NCI-H146 treated with DMSO at 0.1 percent for 48 hours (cell line): Measurements from ENCODE around the gene PRPF8.
"Not testable (repeated sequence)": the region's sequence is repeated elsewhere in the genome, so short reads cannot be mapped to it uniquely, and the experiment has no call there.

Source experiments
- DNase-seq: peaks from one replicate; lab custom pipeline; 2025; ENCODE audit not compliant: unreplicated experiment; lab: John Stamatoyannopoulos, UW

Gene PRPF8

GRCh38 chr17:1684378-1685189, at the start of gene PRPF8:
Gene PRPF8, minus strand, starts transcription at chr17:1684867. Its CDS starts 296 bp downstream, at chr17:1684571.
- peak; percentile 96 for DNase-seq

DNA sequence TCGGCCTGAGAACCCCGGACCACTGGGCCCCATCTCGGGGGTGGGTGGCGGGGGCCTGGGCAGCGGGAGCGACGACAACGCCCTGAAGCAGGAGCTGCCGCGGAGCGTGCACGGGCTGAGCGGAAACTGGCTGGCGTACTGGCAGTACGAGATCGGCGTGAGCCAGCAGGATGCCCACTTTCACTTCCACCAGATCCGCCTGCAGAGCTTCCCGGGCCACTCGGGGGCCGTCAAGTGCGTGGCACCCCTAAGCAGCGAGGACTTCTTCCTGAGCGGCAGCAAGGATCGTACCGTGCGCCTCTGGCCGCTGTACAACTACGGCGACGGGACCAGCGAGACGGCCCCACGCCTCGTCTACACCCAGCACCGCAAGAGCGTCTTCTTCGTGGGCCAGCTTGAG, 49.1 kb upstream of the PRPF8 start:
- no peak for DNase-seq

DNA sequence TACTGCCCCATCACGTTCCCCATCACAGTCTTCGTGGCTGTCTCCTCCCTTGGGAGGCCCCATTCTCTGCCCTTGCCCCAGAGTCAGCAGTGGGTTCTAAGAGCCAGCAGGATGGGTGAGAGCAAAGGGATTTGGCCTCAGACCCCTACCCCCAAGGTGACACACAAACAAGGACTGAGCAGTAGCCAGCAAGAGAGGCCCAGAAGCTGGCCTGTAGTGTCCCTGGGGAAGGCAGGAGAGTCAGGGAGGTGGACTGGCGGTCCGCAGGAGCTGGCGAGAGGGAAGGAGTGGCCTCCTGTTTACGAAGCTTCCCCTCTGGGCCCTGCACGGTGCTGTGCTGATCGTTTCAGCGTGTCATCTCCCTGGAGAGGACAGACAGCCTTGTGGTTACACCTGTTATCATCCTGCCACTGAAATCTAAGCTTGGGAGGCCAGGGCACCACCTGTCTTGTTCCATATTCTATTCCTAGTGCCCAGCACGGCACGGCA, 48.2 kb upstream of the PRPF8 start:
- no peak for DNase-seq

DNA sequence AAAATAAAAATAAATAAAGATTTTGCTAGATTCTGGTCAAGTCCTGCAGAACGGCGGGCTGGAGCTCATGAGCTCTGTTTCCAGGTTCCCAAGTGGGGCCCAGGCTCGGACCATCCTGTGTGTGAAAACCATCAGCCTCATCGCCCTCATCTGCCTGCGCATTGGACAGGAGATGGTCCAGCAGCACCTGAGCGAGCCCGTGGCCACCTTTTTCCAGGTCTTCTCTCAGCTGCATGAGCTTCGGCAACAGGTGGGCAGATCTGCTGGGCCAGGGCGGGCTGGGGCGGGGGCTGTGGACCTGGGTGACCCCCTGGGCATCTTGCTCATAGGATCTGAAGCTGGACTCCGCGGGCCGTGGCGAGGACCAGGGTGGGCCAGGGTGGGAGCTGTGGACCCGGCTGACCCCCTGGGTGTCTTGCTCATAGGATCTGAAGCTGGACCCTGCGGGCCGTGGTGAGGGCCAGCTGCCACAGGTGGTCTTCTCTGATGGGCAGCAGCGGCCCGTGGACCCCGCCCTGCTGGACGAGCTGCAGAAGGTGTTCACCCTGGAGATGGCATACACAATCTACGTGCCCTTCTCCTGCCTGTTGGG, 47.7 kb upstream of the PRPF8 start:
- no peak for DNase-seq

DNA sequence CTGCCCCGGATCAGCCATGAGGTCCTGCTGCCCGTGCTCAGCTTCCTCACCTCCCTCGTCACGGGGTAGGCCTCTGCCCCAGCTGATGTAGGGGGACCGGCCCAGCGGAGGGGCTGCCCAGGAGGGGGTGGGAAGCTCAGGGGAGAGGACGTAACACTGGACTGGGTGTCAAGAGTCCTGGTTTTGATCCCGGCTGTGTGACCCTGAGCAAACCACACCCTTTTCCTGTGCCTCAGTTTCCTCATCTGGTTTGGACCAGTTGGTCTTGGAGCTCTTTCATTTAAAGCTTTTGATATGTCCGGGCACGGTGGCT, 46.5 kb upstream of the PRPF8 start:
- DNase-seq, result no peak

DNA sequence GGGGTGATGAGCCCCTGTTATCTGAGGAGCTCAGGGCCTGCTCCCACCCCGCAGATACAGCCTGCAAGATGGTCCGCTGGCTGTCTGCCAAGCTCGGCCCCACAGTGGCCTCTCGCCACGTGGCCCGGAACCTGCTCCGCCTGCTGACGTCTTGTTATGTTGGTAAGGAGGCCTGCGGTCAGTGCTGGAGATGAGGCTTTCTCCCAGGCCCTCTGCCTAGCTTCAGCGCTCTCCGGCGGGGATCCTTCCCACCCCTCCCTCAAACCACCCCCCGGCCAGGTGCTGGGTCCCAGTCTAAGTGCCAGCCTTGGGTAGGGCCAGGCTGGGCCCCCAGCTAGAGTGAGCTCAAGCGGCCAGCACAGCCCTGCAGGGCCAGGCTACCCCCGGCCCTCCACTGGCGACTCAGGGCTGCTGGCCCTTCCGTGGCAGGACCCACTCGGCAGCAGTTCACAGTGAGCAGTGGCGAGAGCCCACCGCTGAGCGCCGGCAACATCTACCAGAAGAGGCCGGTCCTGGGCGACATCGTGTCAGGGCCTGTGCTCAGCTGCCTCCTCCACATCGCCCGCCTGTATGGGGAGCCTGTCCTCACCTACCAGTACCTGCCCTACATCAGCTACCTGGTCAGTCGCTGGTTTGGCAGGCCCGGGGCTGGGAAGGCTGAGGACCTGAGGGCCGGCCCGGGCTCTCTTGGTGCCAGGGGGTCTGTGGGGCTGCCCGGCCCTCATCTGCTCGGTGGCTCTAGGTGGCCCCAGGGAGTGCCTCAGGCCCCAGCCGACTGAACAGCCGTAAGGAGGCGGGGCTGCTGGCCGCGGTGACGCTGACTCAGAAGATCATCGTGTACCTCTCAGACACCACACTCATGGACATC, 45.9 kb upstream of the PRPF8 start:
- no peak for DNase-seq

GRCh38 chr17:1729966-1730325, 45.3 kb upstream of the PRPF8 start:
- DNase-seq, result no peak

DNA sequence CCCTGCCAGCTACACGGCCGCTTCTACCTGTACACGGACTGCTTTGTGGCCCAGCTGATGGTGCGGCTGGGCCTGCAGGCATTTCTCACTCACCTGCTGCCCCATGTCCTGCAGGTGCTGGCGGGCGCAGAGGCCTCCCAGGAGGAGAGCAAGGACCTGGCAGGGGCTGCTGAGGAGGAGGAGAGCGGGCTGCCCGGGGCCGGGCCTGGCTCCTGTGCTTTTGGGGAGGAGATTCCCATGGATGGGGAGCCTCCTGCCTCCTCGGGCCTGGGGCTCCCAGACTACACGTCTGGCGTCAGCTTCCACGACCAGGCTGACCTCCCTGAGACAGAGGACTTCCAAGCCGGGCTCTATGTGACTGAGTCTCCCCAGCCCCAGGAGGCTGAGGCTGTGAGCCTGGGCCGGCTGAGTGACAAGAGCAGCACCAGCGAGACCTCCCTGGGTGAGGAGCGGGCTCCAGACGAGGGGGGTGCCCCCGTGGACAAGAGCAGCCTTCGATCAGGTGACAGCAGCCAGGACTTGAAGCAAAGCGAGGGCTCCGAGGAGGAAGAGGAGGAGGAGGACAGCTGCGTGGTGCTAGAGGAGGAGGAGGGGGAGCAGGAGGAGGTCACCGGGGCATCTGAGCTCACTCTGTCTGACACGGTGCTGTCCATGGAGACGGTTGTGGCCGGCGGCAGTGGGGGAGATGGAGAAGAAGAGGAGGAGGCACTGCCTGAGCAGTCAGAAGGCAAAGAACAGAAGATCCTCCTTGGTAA, 43.4 kb upstream of the PRPF8 start:
- no peak for DNase-seq

- no peak for DNase-seq
Observed at GRCh38 chr17:1727258-1727789, 42.7 kb upstream of the PRPF8 start.

DNA sequence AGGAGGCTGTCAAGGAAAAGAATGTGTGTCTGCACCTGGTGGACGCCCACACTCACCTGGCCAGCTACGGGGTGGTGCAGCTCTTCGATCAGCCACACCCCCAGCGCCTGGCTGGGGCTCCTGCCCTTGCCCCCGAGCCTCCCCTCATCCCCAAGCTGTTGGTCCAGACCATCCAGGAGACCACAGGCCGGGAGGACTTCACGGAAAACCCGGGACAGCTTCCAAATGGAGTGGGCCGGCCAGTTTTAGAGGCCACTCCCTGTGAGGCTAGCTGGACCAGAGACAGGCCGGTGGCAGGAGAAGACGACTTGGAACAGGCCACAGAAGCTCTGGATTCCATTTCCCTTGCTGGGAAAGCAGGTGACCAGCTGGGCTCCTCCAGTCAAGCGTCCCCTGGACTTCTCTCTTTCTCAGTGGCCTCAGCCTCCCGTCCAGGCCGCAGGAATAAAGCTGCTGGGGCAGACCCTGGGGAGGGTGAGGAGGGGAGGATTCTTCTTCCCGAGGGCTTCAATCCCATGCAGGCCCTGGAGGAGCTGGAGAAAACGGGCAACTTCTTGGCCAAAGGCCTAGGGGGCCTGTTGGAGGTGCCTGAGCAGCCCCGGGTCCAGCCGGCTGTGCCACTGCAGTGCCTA, 42.1 kb upstream of the PRPF8 start:
- no peak for DNase-seq

GRCh38 chr17:1725642-1726511, 41.2 kb upstream of the PRPF8 start:
- DNase-seq, result no peak

DNA sequence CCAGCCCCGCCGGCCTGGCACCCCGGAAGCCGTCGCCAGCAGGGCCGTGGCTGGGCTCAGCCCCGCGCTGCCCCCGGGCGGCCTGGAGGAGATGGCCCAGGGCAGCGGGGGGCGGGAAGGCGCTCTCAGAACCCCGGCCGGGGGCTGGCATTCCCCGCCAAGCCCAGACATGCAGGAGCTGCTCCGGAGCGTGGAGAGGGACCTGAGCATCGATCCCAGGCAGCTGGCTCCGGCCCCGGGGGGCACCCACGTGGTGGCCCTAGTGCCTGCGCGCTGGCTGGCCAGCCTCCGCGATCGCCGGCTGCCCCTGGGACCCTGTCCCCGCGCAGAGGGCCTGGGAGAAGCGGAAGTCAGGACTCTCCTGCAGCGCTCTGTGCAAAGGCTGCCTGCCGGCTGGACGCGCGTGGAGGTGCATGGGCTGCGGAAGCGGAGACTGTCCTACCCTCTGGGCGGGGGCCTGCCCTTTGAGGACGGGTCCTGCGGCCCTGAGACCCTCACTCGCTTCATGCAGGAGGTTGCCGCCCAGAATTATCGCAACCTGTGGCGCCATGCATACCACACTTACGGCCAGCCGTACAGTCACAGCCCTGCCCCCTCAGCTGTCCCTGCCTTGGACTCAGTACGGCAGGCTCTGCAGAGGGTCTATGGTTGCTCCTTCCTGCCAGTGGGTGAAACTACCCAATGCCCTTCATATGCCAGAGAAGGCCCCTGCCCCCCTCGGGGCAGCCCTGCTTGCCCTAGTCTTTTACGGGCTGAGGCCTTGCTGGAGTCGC, 40.4 kb upstream of the PRPF8 start:
- peak; percentile 43 for DNase-seq

DNA sequence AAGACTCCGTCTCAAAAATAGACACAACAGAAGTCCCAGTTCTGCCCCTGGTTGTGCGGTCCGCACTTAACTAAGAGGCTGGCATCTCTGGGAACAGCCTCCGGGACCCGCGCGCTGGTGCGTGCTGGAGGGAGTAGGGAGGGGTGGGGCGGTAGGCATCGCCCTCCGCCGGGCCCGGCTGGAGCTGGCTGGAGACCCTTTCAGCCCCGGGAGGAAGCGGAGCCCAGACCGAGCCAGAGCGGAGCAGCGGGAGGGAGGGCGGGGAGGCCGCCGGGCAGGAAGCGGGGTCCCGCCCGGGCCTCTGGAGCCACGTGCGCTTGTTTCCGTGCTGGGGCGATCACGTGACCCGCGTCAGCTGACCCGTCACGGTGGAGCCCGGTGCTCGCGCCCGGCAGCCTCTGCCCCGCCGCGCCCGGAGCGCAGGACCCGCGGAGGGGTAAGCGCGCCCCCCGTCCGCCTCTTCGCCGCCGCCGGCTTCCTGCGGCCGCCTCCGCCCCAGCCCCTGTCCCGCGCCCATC, 39.7 kb upstream of the PRPF8 start, which contains the start of gene WDR81:
Gene WDR81 (plus strand): TSS at position 354 of the 518 bp plus-strand sequence. CDS start 256 bp downstream, outside the sequence.
- DNase-seq, result peak; percentile 57

DNA sequence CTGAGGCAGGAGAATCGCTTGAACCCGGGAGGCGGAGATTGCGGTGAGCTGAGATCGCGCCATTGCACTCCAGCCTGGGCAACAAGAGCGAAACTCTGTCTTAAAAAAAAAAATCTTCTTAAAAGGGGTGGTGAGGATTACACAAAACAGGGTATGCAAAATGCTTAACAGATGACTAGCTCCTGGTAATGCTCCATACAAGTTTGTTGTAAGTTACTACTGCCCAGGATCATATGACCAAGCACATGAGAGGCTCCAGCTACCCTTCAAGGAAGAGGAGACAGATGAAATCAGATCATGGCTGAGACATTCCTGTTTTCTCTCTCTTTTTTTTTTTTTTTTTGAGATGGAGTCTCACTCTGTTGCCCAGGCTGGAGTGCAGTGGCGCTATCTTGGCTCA, 37.4 kb upstream of the PRPF8 start:
- DNase-seq, result not testable (repeated sequence)

- DNase-seq, result peak; percentile 49
Observed at GRCh38 chr17:1720856-1721386, 36.3 kb upstream of the PRPF8 start.

GRCh38 chr17:1718362-1719165, 33.9 kb upstream of the PRPF8 start:
- DNase-seq, result no peak
